ENCODE results near the gene UBL4A. TPM values are rescaled to one million over a fixed set of nuclear protein-coding genes. Genes with fewer than 3 reads are reported as not detected.
A peak's percentile ranks its signal among the peaks of the same experiment; 100 is the strongest.

Gene UBL4A
- total and polyA plus RNA-seq, 4 donors = 21.3 to 39.6 (median 30.6) TPM

- H3K27ac ChIP-seq (ENCODE audit: low read depth in 1 of 2, low read length in 1 of 2) = no peak overlapping the region
- H3K4me1 ChIP-seq (ENCODE audit: control insufficient read depth in 5 of 5, insufficient read depth in 5 of 5, low read length in 5 of 5) = peaks cover 0 to 8% (median 0%) of the 10 kb centered on the region in 5 donors
- peaks cover 0 to 23% (median 7%) of the 10 kb centered on the region in 4 donors for H3K36me3 ChIP-seq (ENCODE audit: control insufficient read depth in 4 of 4, insufficient read depth in 4 of 4, low read length in 4 of 4)
- H3K9me3 ChIP-seq (ENCODE audit: control insufficient read depth in 4 of 4, insufficient read depth in 3 of 4, low read length in 3 of 4) = no peaks in the 10 kb centered on the region
- H3K4me3 ChIP-seq = no peak overlapping the region
- DNase-seq = no peak
- no peak for ATAC-seq (ENCODE audit: insufficient read depth, low FRiP score)
- H3K9ac ChIP-seq (ENCODE audit: insufficient read depth in 1 of 2, low read length in 2 of 2) = no peak overlapping the region
- no peak for TF ChIP-seq CTCF (IDR thresholded peaks at IDR 0.05; ENCODE audit: control extremely low read depth, extremely low read depth)
- 91 to 95% methylated on average over 14 to 16 of the region's 16 CpGs for WGBS, 2 donors
- no peaks in the 10 kb centered on the region for H3K27me3 ChIP-seq (ENCODE audit: control insufficient read depth in 3 of 3, insufficient read depth in 3 of 3, low read length in 2 of 3)
Measured at GRCh38 chrX:154445776-154446175, 40.6 kb downstream of the UBL4A start.

GRCh38 chrX:154444755-154445246, 41.6 kb downstream of the UBL4A start:
- peaks cover 0 to 8% (median 0%) of the 10 kb centered on the region in 5 donors for H3K4me1 ChIP-seq (ENCODE audit: control insufficient read depth in 5 of 5, insufficient read depth in 5 of 5, low read length in 5 of 5)
- DNase-seq (no peak), ATAC-seq (ENCODE audit: insufficient read depth, low FRiP score) (no peak)
- no peak for TF ChIP-seq CTCF (IDR thresholded peaks at IDR 0.05; ENCODE audit: control extremely low read depth, extremely low read depth)
- no peak overlapping the region for H3K9ac ChIP-seq (ENCODE audit: insufficient read depth in 1 of 2, low read length in 2 of 2)
- 70 to 77% methylated on average over 9 to 13 of the region's 13 CpGs for WGBS, 2 donors
- H3K27me3 ChIP-seq (ENCODE audit: control insufficient read depth in 3 of 3, insufficient read depth in 3 of 3, low read length in 2 of 3) = no peaks in the 10 kb centered on the region
- peak overlapping the region; percentile 75 to 82 for H3K27ac ChIP-seq (ENCODE audit: low read depth in 1 of 2, low read length in 1 of 2)
- no peaks in the 10 kb centered on the region for H3K9me3 ChIP-seq (ENCODE audit: control insufficient read depth in 4 of 4, insufficient read depth in 3 of 4, low read length in 3 of 4)
- H3K4me3 ChIP-seq = peak overlapping the region; percentile 61
- H3K36me3 ChIP-seq (ENCODE audit: control insufficient read depth in 4 of 4, insufficient read depth in 4 of 4, low read length in 4 of 4) = peaks cover 0 to 23% (median 5%) of the 10 kb centered on the region in 4 donors

- TF ChIP-seq CTCF (IDR thresholded peaks at IDR 0.05; ENCODE audit: control extremely low read depth, extremely low read depth) = no peak
- H3K36me3 ChIP-seq (ENCODE audit: control insufficient read depth in 4 of 4, insufficient read depth in 4 of 4, low read length in 4 of 4) = peaks cover 0 to 19% (median 5%) of the 10 kb centered on the region in 4 donors
- DNase-seq = peak; percentile 65 to 73 (median 72)
- H3K9me3 ChIP-seq (ENCODE audit: control insufficient read depth in 4 of 4, insufficient read depth in 3 of 4, low read length in 3 of 4) = no peaks in the 10 kb centered on the region
- no peak within 1 kb of the TSS for H3K9ac ChIP-seq (ENCODE audit: insufficient read depth in 1 of 2, low read length in 2 of 2)
- 10 to 31% methylated on average over 2 to 94 of the region's 94 CpGs for WGBS, 2 donors
- peaks cover 0 to 8% (median 0%) of the 10 kb centered on the region in 5 donors for H3K4me1 ChIP-seq (ENCODE audit: control insufficient read depth in 5 of 5, insufficient read depth in 5 of 5, low read length in 5 of 5)
- peak; percentile 70 for ATAC-seq (ENCODE audit: insufficient read depth, low FRiP score)
- H3K27ac ChIP-seq (ENCODE audit: low read depth in 1 of 2, low read length in 1 of 2) = peak within 1 kb of the TSS; percentile 75 to 82
- H3K4me3 ChIP-seq = peak within 1 kb of the TSS; percentile 61
- no peaks in the 10 kb centered on the region for H3K27me3 ChIP-seq (ENCODE audit: control insufficient read depth in 3 of 3, insufficient read depth in 3 of 3, low read length in 2 of 3)
Measured at GRCh38 chrX:154443992-154444754, 42.2 kb downstream of the UBL4A start, which contains the start of gene FAM50A. FAM50A (plus strand) TSS chrX:154444141; CDS start chrX:154444236, 95 bp downstream.
